IMR-90 (cell line): ENCODE results near the gene SPRR3.
"Not testable (repeated sequence)": the region's sequence is repeated elsewhere in the genome, so short reads cannot be mapped to it uniquely, and the experiment has no call there.

ENCODE experiments used
- BHLHE40 ChIP-seq: fragments of 150-350 bp; IDR thresholded peaks from 2 replicates; pipeline ENCODE4 v1.6.1; 2016; ENCODE audit warnings: mild to moderate bottlenecking, low read depth, low read length
- CEBPB ChIP-seq: IDR thresholded peaks from 2 replicates; pipeline ENCODE4 v1.6.1; 2012; ENCODE audit warnings: low read depth, low read length, improper control_type of control experiment
- CHD1 ChIP-seq: IDR thresholded peaks from 2 replicates; pipeline ENCODE4 v1.6.1; 2012; ENCODE audit warnings: low read depth, low read length, improper control_type of control experiment
- FOS ChIP-seq: fragments of 150-350 bp; IDR thresholded peaks from 2 replicates; pipeline ENCODE4 v1.6.1; 2016; ENCODE audit warnings: low read depth, low read length
- MXI1 ChIP-seq: IDR thresholded peaks from 2 replicates; pipeline ENCODE4 v1.6.1; 2012; ENCODE audit warnings: low read depth, mild to moderate bottlenecking, low read length, moderate library complexity, borderline replicate concordance
- NFE2L2 ChIP-seq: fragments of 150-350 bp; IDR thresholded peaks from 2 replicates; pipeline ENCODE4 v1.6.1; 2016; ENCODE audit warnings: low read depth, mild to moderate bottlenecking, low read length
- POLR2A ChIP-seq: IDR thresholded peaks from 2 replicates; pipeline ENCODE4 v1.6.1; 2012; ENCODE audit warnings: mild to moderate bottlenecking, low read depth, low read length
- RAD21 ChIP-seq: IDR thresholded peaks from 2 replicates; pipeline ENCODE4 v1.6.1; 2012; ENCODE audit warnings: low read length, improper control_type of control experiment
- RCOR1 ChIP-seq: IDR thresholded peaks from 2 replicates; pipeline ENCODE4 v1.6.1; 2012; ENCODE audit warnings: mild to moderate bottlenecking, low read length, improper control_type of control experiment; ENCODE audit not compliant: insufficient replicate concordance
- RFX5 ChIP-seq: IDR thresholded peaks from 2 replicates; pipeline ENCODE4 v1.8.0; 2012; ENCODE audit warnings: low read depth, mild to moderate bottlenecking, low read length, moderate library complexity
- SMC3 ChIP-seq: fragments of 150-350 bp; IDR thresholded peaks from 2 replicates; pipeline ENCODE4 v1.6.1; 2016; ENCODE audit warnings: low read depth, mild to moderate bottlenecking, antibody characterized with exemption, low read length, moderate library complexity
- TF ChIP-seq, protein P1 (sequence below): fragments of 150-350 bp; IDR thresholded peaks from 2 replicates; pipeline ENCODE4 v1.6.1; 2017; ENCODE audit warnings: mild to moderate bottlenecking, antibody characterized with exemption, low read length, low read depth
- TF ChIP-seq, protein P2 (sequence below): conservative IDR thresholded peaks from 2 replicates; pipeline ENCODE4 v1.5.1; 2012; ENCODE audit warnings: mild to moderate bottlenecking, low read depth, low read length, improper control_type of control experiment
- TF ChIP-seq, protein P3 (sequence below): fragments of 150-350 bp; IDR thresholded peaks from 2 replicates; pipeline ENCODE4 v1.6.1; 2016; ENCODE audit warnings: low read depth, mild to moderate bottlenecking, low read length, moderate library complexity, borderline replicate concordance

DNA sequence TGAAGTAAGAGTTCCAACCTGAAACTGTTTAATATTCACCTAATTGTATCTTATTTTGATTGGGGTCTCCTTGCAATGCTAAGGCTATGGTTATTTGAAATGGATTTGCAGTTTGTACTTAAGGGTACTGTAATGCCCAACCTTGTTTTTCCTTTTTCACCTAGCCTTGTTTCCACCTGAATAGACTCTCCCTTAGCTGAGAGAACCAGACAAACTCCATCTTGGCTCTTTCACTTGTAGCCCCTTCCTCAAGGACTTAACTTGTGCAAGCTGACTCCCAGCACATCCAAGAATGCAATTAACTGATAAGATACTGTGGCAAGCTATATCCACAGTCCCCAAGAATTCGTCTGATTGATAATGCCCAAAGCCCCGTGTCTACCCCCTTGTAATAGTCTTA is 20.3 kb downstream of the SPRR3 start:
- TF ChIP-seq, protein P1, sequence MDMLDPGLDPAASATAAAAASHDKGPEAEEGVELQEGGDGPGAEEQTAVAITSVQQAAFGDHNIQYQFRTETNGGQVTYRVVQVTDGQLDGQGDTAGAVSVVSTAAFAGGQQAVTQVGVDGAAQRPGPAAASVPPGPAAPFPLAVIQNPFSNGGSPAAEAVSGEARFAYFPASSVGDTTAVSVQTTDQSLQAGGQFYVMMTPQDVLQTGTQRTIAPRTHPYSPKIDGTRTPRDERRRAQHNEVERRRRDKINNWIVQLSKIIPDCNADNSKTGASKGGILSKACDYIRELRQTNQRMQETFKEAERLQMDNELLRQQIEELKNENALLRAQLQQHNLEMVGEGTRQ: not testable (repeated sequence)
- TF ChIP-seq BHLHE40, RFX5, SMC3, NFE2L2, RAD21, POLR2A, MXI1, FOS, CHD1, CEBPB, RCOR1: not testable (repeated sequence)
- TF ChIP-seq, protein P2, sequence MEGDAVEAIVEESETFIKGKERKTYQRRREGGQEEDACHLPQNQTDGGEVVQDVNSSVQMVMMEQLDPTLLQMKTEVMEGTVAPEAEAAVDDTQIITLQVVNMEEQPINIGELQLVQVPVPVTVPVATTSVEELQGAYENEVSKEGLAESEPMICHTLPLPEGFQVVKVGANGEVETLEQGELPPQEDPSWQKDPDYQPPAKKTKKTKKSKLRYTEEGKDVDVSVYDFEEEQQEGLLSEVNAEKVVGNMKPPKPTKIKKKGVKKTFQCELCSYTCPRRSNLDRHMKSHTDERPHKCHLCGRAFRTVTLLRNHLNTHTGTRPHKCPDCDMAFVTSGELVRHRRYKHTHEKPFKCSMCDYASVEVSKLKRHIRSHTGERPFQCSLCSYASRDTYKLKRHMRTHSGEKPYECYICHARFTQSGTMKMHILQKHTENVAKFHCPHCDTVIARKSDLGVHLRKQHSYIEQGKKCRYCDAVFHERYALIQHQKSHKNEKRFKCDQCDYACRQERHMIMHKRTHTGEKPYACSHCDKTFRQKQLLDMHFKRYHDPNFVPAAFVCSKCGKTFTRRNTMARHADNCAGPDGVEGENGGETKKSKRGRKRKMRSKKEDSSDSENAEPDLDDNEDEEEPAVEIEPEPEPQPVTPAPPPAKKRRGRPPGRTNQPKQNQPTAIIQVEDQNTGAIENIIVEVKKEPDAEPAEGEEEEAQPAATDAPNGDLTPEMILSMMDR: not testable (repeated sequence)
- TF ChIP-seq, protein P3, sequence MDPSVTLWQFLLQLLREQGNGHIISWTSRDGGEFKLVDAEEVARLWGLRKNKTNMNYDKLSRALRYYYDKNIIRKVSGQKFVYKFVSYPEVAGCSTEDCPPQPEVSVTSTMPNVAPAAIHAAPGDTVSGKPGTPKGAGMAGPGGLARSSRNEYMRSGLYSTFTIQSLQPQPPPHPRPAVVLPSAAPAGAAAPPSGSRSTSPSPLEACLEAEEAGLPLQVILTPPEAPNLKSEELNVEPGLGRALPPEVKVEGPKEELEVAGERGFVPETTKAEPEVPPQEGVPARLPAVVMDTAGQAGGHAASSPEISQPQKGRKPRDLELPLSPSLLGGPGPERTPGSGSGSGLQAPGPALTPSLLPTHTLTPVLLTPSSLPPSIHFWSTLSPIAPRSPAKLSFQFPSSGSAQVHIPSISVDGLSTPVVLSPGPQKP: not testable (repeated sequence)
